Astrocyte (in vitro differentiated cells and primary cell): ENCODE results near the gene CCDC93.

Source experiments
- CTCF ChIP-seq: IDR thresholded peaks from 2 replicates; pipeline ENCODE4 v1.5.1; 2011; ENCODE audit warnings: low read depth, mild to moderate bottlenecking, inconsistent platforms, low read length, moderate library complexity; ENCODE audit not compliant: insufficient read depth
- EZH2 ChIP-seq: IDR thresholded peaks from 2 replicates; pipeline ENCODE4 v1.6.1; 2012; ENCODE audit warnings: mild to moderate bottlenecking, low read length, inconsistent platforms; ENCODE audit not compliant: insufficient read depth

- TF ChIP-seq CTCF (no peak), EZH2 (no peak)
Observed at GRCh38 chr2:118049140-118049815, 35.4 kb upstream of the CCDC93 start.
